Suprapubic skin (tissue), 3 donors: ENCODE data around the gene FAM3C.

Source experiments
- CTCF ChIP-seq, 2 donors: fragments of 200-600 bp in 1 of 2; fragments of 450-650 bp in 1 of 2; sonication (generic) in 1 of 2; IDR thresholded peaks; one replicate each; pipeline ENCODE4 v1.5.1; 2016 to 2019; ENCODE audit warnings: antibody characterized with exemption in 2 of 2, mild to moderate bottlenecking in 1 of 2, moderate library complexity in 1 of 2
- POLR2A ChIP-seq, 2 donors: fragments of 450-650 bp; IDR thresholded peaks; one replicate each; pipeline ENCODE4 v1.6.1; 2017; ENCODE audit warnings: antibody characterized with exemption in 2 of 2, mild to moderate bottlenecking in 2 of 2, moderate library complexity in 2 of 2

- TF ChIP-seq CTCF (IDR thresholded peaks at IDR 0.05) = no peak
- no peak for TF ChIP-seq POLR2A (IDR thresholded peaks at IDR 0.05)
Measured at GRCh38 chr7:121411597-121411979, 15.5 kb upstream of the FAM3C start.
